Suppressor macrophage treated with lipopolysaccharide for 1 hour (primary cell): ENCODE results near the gene CTPS2.
"Not testable (repeated sequence)": the region's sequence is repeated elsewhere in the genome, so short reads cannot be mapped to it uniquely, and the experiment has no call there.

Experiments
- DNase-seq, 3 donors: peaks; one replicate each; pipeline ENCODE4 v3.0.0-alpha.2; 2020 to 2022

Gene CTPS2

DNA sequence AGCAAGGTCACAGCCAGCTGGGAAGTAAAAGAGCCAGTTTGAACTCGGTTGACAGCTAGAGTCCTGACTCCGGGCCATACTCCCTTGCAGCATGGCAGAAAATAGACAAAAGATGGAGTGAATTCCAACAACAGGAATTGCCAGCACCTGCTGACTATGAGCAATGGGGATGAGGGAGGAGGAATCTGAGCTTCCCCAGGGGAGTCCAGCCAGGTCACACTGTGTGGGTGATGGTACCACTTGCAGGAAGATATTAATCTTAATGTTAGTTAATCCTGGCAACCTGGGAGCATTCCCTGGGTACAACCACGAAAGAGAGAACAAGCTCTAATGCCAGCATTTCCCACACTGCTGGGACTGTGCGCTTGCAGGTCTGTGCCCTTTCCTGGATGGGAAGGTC lies 110.6 kb downstream of the CTPS2 start:
- no peak for DNase-seq

DNA sequence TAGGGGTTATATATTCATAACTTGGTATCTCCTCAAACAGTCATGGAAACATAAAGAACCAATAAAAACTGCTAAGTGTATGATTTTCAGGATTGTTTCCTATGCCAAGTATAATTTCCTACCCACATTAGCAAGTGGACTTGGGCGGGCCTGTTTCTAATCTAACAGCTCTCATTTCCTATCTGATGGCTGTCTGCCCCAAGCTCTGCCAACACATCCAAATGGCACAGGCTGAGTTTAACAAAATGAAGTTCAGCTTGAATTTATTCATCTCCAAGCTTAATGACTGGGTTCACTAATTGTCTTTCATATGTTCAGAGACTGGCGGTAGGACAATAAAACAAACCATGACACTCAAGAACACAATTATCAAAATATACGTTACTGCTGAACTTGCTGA lies 118.0 kb downstream of the CTPS2 start:
- DNase-seq: no peak

DNA sequence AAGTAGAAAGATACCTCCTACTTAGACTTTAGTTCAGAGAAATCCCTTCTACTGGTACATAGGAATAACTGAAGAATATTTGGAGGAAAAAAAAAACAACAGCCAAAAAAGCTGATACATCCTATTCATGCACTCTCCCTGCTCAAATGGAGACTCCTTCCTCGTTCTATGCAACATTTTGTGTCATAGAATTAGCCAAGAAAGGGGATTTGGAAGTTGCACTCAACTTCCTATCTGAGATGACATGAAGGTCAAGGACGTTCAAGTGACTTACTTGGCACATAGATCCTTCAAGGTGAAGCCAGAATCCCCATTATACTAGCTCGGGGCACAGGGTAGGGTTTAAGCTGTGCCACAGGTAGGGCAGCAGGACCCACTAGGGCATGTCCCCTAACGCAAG lies 118.7 kb downstream of the CTPS2 start:
- DNase-seq: peak; percentile 34 to 61 (median 56)

DNA sequence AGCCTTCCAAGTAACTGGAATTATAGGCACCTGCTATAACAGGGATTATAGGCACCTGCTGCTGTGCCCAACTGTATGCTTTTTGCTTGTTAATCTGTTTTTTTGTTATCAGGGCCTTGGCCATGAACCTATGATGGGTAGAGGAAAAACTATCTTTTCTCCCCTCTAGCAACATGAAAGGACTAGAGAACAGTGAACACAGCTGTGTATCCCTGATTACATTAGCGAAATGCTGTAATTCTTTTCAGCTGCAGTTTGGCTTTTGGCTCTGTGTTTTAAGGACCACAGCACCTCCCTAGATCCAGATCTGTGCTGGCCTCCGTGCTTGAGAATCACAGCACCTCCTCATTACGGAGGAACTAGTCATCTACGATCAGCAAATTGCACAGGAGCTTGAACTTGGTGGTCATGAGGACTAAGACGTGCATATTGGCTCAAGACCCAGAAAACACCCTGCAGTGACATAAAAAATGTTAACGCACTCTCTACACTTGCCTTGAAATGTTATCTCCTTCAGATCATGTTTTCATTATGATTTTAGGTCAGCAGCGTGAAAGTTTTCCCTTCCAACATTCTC lies 120.2 kb downstream of the CTPS2 start:
- DNase-seq: no peak

DNA sequence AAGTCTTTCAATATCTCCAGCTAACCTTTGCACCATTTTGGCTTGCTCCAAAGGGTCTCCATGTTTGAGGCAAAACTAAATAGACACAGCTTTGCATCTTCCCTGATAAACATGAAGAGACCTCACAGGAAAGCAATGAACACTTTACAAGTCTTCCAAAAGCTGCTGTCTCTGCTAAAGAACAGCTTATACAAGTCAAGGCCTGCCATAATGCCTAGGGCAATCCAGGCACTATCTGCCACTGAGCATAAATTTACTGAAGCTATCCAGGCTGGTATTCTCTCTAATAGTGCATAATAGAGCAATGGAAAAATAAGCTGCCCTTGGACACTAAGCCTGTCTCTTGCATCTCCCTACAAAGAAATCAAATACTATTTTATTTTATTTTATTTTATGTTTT lies 122.6 kb downstream of the CTPS2 start:
- no peak for DNase-seq

DNA sequence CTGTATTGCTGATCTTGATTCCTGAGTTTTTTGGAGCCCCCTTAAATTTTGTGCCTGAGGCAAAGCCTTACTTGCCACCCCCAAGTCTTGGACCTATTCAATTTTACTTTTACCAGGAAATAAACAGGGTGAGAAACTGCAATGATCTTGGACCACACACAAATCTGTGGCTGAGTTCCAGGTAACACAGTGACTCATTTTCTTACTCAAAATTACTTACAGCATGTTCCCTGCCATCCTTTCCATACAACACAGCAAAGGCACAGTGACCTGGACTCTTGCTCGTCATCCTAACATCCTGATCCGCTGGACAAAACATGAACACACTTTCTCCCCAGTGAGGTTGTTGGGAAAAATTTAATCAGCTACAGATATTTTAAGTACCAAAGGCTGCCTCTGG lies 123.3 kb downstream of the CTPS2 start:
- DNase-seq: no peak

DNA sequence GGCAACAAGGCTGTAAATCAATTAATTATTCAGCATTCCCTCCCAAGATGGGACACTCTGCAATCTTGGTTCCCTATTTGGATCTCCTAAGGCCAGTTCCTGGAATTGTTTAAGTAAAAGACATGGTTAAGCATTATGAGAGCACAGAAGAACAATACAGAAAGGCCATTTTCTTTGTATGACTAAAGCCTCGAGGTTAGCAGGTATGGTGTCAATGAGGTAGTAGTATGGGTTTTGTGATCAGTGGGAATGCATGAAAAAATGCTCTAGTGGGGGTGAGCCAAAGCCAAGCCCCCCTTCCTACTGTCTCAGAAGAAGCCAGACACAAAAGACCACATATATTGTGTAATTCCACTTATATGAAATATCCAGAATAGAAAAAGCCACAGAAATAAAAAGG lies 124.2 kb downstream of the CTPS2 start:
- no peak for DNase-seq

DNA sequence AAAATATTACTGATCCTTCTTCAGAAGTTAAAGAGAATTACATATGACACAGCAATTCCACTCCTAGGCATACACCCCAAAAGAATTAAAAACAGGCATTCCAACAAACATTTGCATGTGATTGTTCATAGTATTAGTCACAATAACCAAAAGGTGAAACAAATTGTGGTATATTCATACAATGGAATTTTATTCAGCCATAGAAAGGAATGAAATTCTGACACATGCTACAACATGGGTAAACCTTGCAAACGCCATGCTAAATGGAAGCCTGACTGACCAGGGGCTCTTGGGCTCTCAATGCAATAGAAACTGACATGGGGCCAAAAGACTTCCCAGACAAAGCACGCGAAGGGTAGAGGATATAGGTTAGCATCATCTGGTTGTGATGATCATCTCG lies 124.6 kb downstream of the CTPS2 start:
- DNase-seq: no peak

DNA sequence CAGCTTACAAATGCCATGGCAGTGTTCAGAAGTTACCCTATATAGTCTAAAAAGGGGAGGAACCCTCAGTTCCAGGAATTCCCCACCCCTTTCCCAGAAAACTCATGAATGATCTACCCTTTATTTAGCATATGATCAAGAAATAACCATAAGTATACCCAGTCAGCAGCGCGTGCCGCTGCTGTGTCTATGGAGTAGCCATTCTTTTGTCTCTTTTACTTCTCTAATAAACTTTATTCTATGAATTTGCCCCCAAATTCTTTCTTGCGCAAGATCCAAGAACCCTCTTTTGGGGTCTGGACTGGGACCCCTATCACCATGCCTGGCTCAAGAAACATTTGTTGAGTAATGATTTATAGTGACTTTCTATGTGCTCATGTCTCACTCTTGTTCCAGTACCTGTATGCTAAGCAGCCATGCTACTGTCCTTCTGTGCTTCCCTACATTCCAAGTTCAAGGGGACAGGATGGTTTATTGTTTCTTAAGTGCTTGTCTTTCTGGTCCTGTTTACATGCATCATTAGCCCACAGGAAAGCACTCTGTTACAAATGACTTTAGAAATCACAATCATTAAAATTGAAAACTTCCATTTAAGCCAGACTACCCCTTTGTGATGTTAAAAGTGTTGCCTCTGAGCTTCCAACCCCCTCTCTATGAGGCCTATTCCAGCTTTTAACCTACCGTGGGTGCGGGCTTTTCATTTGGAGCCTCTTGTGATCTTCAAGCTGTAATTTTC lies 125.9 kb downstream of the CTPS2 start:
- DNase-seq: no peak

DNA sequence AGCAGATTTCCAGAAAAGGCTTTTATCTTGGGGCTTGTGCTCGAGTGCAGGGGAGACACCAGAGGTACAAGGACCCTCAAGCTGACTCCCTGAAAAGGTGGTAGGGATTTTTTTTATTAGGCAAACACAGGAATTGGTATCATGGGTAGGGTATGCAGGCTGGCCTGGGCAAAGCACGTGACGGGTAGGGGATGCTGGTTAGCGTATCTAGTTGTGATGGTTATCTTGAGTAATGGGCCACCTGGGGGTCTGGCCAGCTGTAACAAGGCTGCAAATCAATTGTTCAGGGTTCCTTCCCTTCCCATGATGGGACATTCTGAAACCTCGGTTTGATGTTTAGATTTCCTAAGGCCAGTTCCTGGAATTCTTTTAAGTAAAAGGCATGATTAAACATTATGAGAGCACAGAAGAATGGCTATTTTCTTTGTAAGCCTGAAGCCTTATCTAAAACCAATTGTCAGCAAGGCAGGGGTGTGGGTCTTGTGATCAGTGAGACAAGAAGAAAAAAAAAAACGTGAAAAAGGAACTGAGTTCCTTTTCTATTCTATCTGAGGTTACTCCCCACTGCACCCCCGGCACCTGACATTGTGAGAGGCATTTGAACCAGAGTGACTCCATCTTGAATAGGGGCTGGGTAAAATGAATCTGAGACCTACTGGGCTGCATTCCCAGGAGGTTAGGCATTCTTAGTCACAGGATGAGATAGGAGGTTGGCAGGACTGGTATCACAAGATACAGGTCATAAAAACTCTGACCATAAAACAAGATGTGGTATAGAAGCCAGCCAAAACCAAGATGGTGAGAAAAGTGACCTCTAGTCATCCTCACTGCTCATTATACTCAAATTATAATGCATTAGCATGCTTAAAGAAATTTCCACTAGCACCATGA lies 126.7 kb downstream of the CTPS2 start:
- no peak for DNase-seq

DNA sequence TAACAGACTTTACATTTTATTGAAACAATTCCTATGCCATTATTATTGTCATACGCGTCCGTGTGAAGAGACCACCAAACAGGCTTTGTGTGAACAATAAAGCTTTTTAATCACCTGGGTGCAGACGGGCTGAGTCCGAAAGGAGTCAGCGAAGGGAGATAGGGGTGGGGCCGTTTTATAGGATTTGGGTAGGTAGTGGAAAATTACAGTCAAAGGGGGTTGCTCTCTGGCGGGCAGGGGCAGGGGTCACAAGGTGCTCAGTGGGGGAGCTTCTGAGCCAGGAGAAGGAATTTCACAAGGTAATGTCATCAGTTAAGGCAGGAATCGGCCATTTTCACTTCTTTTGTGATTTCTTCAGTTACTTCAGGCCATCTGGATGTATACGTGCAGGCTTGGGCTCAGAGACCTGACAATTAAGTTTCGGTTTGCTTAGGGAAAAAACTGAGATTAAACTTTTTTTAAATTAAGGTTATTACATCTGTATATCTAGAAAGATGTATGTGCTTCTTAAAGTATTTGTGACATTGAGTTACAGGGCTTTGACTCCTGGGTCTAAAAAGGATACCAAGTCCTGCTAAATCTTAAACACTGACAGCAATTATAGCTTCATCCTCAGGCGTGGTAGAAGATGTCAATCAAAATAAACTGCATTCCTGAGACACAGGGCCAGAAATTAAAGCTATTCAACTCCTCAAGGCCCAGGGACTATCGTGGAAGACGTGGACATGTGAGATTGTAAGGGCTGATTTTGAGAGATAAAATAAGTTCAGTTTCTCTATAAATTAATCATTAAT lies 132.3 kb downstream of the CTPS2 start:
- not testable (repeated sequence) for DNase-seq

DNA sequence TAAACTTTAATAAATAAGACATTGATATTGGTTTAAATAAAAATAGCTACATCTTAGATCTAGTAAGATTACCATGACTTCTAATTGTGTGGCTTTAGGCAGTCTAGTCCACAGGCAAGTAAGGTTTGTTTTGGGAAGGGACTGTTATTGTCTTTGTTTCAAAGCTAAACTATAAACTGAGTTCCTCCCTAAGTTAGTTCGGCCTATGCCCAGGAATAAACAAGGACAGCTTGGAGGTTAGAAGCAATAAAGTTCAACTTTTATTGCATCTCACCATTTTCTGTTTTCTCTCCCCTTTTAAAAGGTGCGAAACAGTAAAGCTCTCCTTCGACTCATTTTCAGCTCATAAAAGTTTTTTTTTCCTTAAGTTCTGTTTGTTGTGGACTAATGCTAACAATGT lies 133.0 kb downstream of the CTPS2 start:
- DNase-seq: no peak

DNA sequence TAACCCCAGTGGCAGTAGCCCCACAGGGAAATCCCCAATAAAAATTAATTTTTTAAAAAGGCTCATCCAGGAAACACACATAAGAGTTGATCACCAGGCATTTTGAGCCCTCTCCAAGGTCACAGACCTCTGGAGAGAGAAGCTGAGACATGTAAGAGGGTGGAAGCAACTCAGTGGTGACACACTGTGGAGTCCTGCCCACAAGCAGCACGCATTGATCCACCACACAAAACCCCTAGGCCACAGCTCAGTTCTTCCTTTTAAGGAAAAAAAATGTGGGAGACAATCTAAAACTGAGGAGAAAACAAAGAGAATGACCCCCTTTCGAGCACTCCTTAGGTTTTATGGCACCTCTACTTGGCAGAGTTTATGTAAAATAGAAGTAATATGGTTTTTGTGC lies 134.3 kb downstream of the CTPS2 start:
- DNase-seq: no peak

DNA sequence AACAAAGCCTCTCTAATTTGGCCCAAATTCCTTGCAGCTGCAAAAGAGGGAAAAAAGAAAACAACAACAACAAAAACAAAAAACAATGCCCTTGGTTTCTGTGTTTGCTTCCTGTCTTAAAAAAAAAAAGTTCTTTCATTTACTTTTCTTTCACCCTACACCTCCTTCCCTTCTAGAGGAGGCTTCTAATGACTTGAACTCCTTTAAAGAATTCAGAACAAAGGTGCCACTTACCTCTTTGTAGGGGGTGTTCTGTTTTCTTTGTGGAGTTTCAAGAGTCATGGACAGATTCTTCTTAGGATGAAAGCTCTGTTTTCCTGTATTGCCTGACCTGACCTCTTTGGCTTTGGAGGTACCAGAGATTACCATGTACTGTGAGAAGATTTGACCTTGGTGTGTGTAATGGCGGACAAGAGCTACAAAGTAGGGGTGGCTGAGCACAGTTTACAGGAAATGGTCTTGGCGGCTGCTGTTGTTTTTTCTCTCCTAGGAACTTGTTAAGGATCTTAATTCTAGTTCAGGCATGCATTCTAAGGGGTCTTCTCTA lies 134.9 kb downstream of the CTPS2 start:
- DNase-seq: no peak

DNA sequence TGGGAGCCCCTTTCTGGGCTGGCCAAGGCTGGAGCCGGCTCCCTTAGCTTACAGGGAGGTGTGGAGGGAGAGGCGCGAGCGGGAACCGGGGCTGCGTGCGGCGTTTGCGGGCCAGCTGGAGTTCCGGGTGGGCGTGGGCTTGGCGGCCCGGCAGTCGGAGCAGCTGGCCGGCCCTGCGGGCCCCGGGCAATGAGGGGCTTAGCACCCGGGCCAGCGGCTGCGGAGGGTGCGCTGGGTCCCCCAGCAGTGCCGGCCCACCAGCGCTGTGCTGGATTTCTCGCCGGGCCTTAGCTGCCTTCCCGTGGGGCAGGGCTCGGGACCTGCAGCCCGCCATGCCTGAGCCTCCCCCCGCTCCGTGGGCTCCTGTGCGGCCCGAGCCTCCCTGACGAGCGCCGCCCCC lies 137.1 kb downstream of the CTPS2 start:
- DNase-seq: not testable (repeated sequence)

DNA sequence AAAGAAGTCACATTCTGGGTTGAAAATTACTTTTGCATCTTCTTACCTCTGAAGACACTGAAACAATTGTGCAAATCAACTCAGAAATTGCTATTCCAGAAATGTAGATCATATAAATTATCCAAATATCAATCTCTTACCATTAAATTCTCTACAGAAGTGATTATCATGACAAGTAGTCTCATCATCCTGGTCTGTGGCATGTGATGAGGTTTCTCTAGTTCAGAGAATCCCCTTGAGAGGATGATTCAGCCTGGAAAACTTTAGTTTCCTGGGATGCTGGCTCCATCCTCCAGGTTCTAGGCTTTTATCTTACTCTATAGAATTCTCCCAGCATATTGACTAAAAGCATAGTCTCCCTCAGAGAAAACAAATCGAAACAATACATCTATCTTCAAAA lies 138.7 kb downstream of the CTPS2 start:
- no peak for DNase-seq

DNA sequence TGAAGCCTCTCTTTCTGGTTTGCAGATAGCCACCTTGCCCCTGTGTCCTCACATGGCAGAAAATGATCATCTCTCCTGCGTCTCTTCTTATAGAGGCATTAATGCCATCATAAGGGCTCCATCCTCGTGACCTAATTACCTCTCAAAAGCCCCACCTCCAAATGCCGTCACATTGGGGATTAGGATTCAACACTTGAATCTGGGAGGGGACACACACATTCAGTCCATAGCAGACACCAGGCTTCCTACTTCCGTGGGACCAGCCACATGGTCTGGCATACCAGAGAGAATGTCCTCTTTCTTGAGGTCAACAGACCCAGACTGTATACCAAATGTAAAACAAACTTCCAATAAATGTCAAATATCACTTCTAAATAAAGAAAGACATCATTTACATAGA lies 144.8 kb downstream of the CTPS2 start:
- no peak for DNase-seq

DNA sequence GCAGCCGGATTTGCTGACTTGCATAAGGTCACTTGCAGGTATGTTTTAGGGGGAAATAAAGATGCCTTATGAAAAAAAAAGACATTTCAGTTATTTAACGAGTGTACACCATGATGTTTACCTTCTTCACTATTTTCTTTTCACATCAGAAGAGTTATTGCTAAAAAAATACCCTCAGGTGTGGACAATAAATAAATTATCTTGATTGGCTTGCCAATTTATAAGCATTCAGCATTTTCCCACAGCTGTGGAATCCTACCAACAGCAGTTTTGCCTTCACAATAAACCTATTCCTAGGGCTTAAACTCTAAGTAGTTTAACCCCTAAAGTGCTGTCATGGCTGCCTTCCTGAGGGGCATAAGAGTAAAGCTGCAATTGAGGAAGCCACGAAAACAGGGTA lies 145.9 kb downstream of the CTPS2 start:
- DNase-seq: no peak

DNA sequence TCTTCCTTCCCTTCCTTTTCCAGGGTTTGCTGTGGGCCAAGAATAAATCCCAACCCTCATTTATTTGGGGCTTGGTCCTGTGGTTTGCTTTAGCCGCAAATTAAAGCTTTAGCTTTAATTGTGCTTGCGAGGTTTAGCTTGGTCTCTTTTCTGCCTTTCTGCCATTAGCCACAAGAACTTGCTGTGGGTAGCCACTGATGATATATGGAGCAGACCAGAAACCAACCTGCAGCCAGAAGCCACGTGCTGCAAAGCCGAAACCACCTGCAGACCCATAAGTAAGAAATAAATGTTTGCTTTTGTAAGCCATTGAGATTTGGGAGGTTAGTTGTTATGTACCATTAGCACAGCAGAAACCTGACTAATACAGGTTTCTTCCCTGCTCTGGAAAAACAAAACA lies 152.3 kb downstream of the CTPS2 start:
- DNase-seq: no peak

DNA sequence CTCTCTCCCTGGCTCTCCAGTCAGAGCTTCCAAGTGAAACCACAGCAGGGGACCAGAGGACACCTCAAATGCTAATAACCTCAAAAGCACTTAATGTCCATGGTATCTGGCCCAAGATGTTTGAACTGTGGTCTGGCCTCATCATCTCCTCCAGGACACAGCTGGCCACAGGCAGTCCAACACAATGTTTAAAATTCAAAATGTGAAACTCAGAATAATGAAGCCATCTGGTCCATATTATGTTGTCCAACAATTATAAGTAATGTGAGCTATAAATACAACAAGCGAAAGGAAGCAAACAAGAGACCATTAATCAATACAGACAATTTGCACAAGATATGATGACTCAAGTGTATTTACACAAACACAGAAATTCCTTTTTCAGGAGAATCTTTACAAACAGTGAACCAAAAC lies 153.3 kb downstream of the CTPS2 start:
- no peak for DNase-seq

DNA sequence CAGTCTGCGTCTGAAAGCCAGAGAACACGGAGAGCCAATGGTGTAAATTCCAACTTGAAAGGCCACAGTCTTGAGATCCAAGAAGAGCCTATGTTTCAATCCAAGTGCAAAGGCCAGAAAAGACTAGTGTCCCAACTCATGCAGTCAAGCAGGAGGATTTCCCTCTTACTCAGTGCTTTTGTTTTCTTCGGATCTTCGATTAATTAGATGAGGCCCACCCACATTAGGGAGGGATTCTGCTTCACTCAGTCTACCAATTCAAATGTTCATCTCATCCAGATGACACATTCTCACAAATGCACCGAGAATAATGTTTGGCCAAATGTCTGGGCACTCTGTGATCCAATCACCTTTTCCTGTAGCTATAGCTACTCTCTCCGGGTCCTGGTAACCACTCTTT lies 154.0 kb downstream of the CTPS2 start:
- no peak for DNase-seq

DNA sequence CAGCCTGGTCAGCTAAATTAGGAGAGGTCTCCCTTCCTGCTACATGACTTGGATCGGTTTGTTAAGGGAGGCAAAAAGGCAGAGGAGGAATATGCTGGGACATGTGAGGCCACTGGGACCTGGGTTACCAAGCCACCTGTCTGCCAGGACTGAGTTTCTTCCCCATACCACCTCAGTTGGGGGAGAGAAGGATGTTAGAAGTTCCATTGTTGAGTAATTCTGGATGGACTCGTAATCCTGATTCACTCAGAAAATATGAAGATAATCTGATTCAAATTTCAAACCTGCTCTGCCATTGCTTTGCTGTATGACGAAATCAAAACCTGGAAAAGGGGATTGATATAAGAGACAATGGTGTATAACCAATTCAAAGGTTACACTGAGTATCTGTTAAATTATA lies 159.9 kb downstream of the CTPS2 start:
- DNase-seq: no peak

DNA sequence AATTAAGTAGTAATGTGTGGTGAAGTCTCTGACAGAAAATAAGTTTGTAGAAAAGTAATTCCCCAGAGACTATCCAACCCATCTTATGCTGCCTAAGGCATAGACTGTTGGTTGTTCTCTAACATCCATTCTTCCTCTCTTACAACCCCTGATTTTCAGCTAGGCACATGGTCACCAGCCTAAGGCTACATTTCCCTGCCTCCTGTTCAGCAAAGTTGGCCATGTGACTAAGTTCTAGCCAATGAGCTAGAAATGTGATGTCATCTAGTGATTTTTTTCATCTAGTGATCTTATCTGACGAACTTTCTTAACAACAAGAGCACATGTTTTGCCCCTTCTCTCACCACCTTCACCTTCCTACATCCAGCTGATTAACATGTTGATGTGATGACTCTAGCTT lies 164.8 kb downstream of the CTPS2 start:
- DNase-seq: no peak
